ENCODE data around the gene RIF1. TPM values are rescaled to one million over a fixed set of nuclear protein-coding genes. Genes with fewer than 3 reads are reported as not detected.
A peak's percentile ranks its signal among the peaks of the same experiment; 100 is the strongest.

The RIF1 gene
- total RNA-seq, 1 donor from 2014 or later = 51.1 TPM

GRCh38 chr2:151482171-151482725, 72.5 kb downstream of the RIF1 start:
- ChIA-PET CTCF (no interaction called here), POLR2A (no interaction called here)
- Mint-ChIP-seq H3K27ac (no peak overlapping the region), H3K4me1 (peaks cover 6% of the 10 kb centered on the region), H3K9me3 (peaks cover 16% of the 10 kb centered on the region), H3K4me3 (no peak overlapping the region), H3K36me3 (ENCODE audit: low read depth) (peaks cover 64% of the 10 kb centered on the region), H3K27me3 (no peaks in the 10 kb centered on the region)
- DNase-seq (no peak), ATAC-seq (ENCODE audit: low read depth) (no peak)
- TF ChIP-seq CTCF (IDR thresholded peaks at IDR 0.05) = no peak
- intact Hi-C loops (cut with micrococcal nuclease) = no loop called here

GRCh38 chr2:151483546-151483945, 73.8 kb downstream of the RIF1 start:
- no peak for TF ChIP-seq CTCF (IDR thresholded peaks at IDR 0.05)
- Mint-ChIP-seq H3K27ac (no peak overlapping the region), H3K9me3 (peaks cover 16% of the 10 kb centered on the region), H3K36me3 (ENCODE audit: low read depth) (peaks cover 61% of the 10 kb centered on the region), H3K4me1 (peaks cover 6% of the 10 kb centered on the region), H3K4me3 (no peak overlapping the region), H3K27me3 (no peaks in the 10 kb centered on the region)
- intact Hi-C loops (cut with micrococcal nuclease) = no loop called here
- DNase-seq (no peak), ATAC-seq (ENCODE audit: low read depth) (no peak)
- ChIA-PET POLR2A (no interaction called here), CTCF (no interaction called here)

- peaks cover 6% of the 10 kb centered on the region for H3K4me1 Mint-ChIP-seq
- H3K27ac Mint-ChIP-seq = no peak overlapping the region
- ATAC-seq (ENCODE audit: low read depth) = no peak
- intact Hi-C loops (cut with micrococcal nuclease) = no loop called here
- TF ChIP-seq CTCF (IDR thresholded peaks at IDR 0.05) = no peak
- DNase-seq = no peak
- no peak overlapping the region for H3K4me3 Mint-ChIP-seq
- peaks cover 56% of the 10 kb centered on the region for H3K36me3 Mint-ChIP-seq (ENCODE audit: low read depth)
- ChIA-PET CTCF (no interaction called here), POLR2A (no interaction called here)
- H3K9me3 Mint-ChIP-seq = peaks cover 16% of the 10 kb centered on the region
- H3K27me3 Mint-ChIP-seq = no peaks in the 10 kb centered on the region
Observed at GRCh38 chr2:151484100-151484499, 74.4 kb downstream of the RIF1 start.

- no peak for ATAC-seq (ENCODE audit: low read depth)
- H3K4me1 Mint-ChIP-seq = peaks cover 6% of the 10 kb centered on the region
- DNase-seq = no peak
- H3K36me3 Mint-ChIP-seq (ENCODE audit: low read depth) = peaks cover 42% of the 10 kb centered on the region
- TF ChIP-seq CTCF (IDR thresholded peaks at IDR 0.05) = no peak
- H3K27me3 Mint-ChIP-seq = no peaks in the 10 kb centered on the region
- H3K27ac Mint-ChIP-seq = peak overlapping the region; percentile 37
- no peak overlapping the region for H3K4me3 Mint-ChIP-seq
- ChIA-PET CTCF (no interaction called here), POLR2A (no interaction called here)
- intact Hi-C loops (cut with micrococcal nuclease) = loop anchor here (5.0 kb wide), 1 partner anchor 41 kb away; no protein-coding TSS in a partner anchor
- H3K9me3 Mint-ChIP-seq = peaks cover 16% of the 10 kb centered on the region
Observed at GRCh38 chr2:151486053-151486452, 76.4 kb downstream of the RIF1 start.

GRCh38 chr2:151490276-151490675, 80.6 kb downstream of the RIF1 start:
- no peak for ATAC-seq (ENCODE audit: low read depth)
- H3K4me1 Mint-ChIP-seq = peaks cover 6% of the 10 kb centered on the region
- H3K9me3 Mint-ChIP-seq = peaks cover 16% of the 10 kb centered on the region
- no peak for DNase-seq
- intact Hi-C loops (cut with micrococcal nuclease) = no loop called here
- no peaks in the 10 kb centered on the region for H3K27me3 Mint-ChIP-seq
- TF ChIP-seq CTCF (IDR thresholded peaks at IDR 0.05) = no peak
- peaks cover 23% of the 10 kb centered on the region for H3K36me3 Mint-ChIP-seq (ENCODE audit: low read depth)
- H3K4me3 Mint-ChIP-seq = no peak overlapping the region
- H3K27ac Mint-ChIP-seq = no peak overlapping the region
- ChIA-PET CTCF (no interaction called here), POLR2A (no interaction called here)

Measured in activated B cell treated with CpG ODN at 0.5 μM for 24 hours (primary cell).